Measurements from ENCODE around the gene IFT74.
"Not testable (repeated sequence)": the region's sequence is repeated elsewhere in the genome, so short reads cannot be mapped to it uniquely, and the experiment has no call there.

The IFT74 gene

DNA sequence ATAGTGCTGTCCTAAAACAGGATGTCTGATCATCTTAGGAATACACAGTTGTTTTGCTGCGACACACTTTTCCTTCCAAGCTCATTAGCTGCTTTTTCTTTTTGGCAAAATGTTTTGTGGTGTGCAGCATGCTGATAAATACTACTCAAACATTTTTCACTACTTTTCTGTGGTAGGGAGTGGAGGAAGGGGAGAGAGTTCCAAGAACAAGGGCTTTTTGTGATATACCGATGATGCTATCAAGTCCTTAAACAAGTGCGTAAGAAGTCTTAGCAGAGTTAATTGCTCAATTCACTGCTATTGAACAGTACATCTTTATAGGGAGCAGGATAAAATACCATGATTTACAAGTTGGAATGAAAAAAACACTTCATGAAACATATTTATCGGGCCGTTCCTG is 129.2 kb downstream of the IFT74 start:
- no peak for DNase-seq

- no peak for DNase-seq
Measured at GRCh38 chr9:27086818-27087680, 130.8 kb downstream of the IFT74 start.

- DNase-seq, result no peak
Measured at GRCh38 chr9:27088981-27089380, 132.8 kb downstream of the IFT74 start.

GRCh38 chr9:27089706-27090105 is 133.5 kb downstream of the IFT74 start:
- DNase-seq, result no peak

DNA sequence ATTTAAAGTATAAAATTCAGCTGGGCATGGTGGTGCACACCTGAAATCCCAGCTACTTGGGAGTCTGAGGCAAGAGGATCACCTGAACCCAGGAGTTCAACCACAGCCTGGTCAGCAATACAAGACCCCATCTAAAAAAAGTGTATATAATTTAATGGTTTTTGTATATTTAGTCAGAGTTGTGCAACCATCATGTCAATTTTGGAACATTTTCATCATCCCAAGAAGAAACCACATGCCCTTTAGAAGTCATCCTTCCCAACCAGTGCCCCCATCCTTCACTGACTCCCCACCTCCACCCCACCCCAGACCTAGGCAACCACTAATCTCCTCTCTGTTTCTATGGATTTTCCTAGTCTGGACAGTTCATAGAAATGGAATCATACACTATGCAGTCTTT is 134.0 kb downstream of the IFT74 start:
- no peak for DNase-seq

GRCh38 chr9:27090711-27091110 is 134.5 kb downstream of the IFT74 start:
- DNase-seq, result no peak

DNA sequence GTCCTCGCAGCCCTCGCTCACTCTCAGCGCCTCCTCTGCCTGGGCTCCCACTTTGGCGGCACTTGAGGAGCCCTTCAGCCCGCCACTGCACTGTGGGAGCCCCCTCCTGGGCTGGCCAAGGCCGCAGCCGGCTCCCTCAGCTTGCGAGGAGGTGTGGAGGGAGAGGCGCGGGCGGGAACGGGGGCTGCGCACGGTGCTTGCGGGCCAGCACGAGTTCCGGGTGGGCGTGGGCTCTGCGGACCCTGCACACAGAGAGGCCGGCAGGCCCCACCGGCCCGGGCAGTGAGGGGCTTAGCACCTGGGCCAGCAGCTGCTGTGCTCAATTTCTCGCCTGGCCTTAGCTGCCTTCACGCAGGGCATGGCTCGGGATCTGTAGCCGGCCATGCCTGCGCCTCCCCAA is 136.3 kb downstream of the IFT74 start:
- DNase-seq, result not testable (repeated sequence)

DNA sequence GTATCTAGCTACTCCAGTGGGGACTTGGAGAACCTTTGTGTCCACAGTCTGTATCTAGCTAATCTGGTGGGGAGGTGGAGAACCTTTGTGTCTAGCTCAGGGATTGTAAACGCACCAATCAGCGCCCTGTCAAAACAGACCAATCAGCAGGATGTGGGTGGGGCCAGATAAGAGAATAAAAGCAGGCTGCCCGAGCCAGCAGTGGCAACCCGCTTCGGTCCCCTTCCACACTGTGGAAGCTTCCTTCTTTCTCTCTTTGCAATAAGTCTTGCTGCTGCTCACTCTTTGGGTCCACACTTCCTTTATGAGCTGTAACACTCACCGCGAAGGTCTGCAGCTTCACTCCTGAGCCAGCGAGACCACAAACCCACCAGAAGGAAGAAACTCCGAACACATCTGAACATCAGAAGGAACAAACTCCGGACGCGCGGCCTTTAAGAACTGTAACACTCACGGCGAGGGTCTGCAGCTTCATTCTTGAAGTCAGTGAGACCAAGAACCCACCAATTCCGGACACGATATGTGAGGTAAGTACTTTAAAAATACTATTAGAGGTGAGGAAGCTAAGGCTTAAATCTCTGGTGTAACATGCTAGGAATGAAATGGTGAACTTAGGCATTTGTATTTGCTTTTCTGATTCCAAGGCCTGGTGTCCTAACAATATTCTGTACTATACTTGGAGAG is 137.3 kb downstream of the IFT74 start:
- DNase-seq, result not testable (repeated sequence)

DNA sequence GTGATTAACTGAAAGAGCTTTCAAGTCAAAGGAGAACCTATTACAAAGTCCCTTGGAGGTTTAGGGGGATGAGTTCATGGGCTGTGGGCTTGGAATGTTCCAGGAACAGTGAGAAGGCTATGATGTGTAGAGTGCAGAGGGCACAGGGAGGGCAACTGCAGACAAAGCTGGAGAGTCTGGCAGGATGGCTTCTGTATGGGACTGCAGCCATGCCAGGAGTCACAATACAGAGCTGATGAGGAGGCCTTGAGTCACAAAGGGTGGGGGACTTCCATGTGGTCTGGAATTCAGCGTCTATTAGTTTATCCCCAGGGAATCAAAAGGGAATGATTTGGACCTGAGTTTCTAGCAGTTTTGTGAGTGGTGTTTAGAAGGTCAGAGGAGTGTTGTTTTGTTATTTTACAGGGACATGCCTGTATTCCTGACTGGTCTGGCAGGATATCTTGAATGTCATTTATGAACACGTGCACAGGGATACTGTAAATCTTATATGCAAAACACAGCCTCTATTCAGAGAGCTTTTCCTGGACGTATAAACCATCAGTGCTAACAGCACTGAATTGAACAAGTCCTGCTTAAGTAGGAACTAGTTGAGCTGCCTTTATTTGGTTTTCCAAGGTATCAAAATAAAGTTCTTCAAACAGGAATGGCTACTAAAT is 138.6 kb downstream of the IFT74 start:
- no peak for DNase-seq

DNA sequence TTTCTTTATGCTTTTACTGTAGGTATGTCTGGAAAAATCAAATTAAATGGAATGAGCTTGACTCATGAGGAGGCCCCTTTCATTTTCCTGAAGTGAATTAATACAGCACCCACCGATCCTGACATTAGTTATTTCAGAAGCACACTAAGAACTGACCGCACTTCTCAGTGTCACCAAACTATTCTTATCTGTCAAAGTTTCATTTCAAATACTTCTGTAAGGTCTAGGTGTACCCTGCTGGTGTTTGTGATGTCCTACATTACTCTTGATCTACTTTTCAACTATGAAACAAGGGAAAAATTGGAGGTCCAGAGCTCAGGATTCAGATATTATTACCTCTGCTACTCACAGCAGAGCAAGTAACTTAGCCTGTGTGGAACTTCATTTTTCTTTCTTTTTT is 151.0 kb downstream of the IFT74 start:
- no peak for DNase-seq

DNA sequence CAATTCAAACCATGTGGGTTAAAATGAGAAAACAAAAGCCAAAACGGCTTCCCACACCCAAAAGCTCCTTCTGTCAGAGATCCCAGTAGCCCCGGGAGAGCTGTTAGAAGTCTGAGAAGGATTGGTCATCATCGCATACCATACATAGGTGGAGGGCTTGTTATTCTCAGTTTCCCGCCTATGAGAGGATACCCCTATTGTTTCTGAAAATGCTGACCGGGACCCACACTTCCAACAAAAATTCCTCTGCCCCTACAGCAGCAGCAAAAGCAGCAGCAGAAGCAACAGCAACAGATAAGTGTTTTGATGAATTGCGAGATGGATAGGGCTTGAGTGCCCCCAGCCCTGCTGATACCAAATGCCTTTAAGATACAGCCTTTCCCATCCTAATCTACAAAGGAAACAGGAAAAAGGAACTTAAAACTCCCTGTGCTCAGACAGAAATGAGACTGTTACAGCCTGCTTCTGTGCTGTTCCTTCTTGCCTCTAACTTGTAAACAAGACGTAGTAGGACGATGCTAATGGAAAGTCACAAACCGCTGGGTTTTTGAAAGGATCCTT is 152.8 kb downstream of the IFT74 start, which contains the start of gene TEK:
TEK (plus strand) TSS at position 245 of the 561 bp plus-strand sequence. CDS start 366 bp downstream, outside the sequence.
- DNase-seq, result no peak

DNA sequence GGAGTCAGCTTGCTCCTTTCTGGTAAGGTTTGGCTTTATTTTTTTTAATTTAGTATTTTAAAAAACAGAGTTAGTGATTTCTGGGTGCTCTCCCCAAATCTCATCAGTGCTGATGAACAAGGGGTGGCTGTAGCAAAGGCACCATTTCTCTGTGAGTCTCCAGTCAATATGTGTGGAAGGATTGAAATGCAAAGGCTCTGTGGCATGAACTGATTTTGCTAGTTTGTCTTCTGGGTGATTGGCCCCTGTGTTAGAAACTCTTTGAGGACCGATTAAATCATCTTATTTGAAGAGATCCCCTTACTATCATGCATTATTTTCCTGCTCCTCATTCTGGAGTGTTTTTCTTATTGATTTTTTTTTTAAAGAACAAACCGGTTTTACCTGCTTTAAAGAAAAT is 153.4 kb downstream of the IFT74 start:
- no peak for DNase-seq

GRCh38 chr9:27110181-27110580 is 154.0 kb downstream of the IFT74 start:
- DNase-seq, result no peak

DNA sequence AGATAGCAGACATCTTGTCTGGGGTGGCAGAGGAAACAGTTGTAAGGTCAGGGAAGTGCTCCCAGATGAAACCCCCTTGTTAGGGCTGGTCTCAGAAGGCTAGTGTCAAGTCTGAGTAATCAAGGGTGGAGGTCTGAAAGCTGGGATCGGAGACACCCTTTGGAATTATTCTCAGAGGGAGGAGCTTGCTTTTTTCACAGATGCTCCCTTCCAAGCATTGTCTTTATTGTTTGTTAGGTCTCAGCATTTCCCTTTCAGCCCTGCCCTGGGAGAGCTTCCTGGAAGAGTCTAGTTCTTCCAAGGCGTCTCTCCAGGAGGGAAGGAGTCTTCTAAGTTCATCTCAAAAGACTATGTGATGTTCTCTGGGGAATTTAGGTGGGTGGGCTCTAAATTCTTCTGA is 156.0 kb downstream of the IFT74 start:
- no peak for DNase-seq
